ENCODE data around the gene SLC25A34. TPM values are rescaled to one million over a fixed set of nuclear protein-coding genes. Genes with fewer than 3 reads are reported as not detected.

SLC25A34 gene
- total and polyA plus RNA-seq, 9 donors = 1.0 to 2.5 (median 1.9) TPM

- no peaks in the 10 kb centered on the region for H3K27me3 ChIP-seq
- WGBS, 3 donors = 88 to 93% (median 91%) methylated on average over 9 of the region's 9 CpGs
- H3K27ac ChIP-seq = no peak overlapping the region
- H3K36me3 ChIP-seq = peaks cover 2% of the 10 kb centered on the region
- no peaks in the 10 kb centered on the region for H3K9me3 ChIP-seq
- no peaks in the 10 kb centered on the region for H3K4me1 ChIP-seq (ENCODE audit: insufficient read depth)
- H3K4me3 ChIP-seq = no peak overlapping the region
- no peak for DNase-seq
- intact Hi-C loops (cut with DNase I) = no loop called here
- TF ChIP-seq POLR2A (IDR thresholded peaks at IDR 0.05) = no peak
These were observed 9.6 kb upstream of the SLC25A34 start for GRCh38 chr1:15726508-15726907.

- 71 to 78% (median 76%) methylated on average over 20 to 21 of the region's 21 CpGs for WGBS, 3 donors
- Histone ChIP-seq H3K9me3 (no peaks in the 10 kb centered on the region), H3K4me1 (ENCODE audit: insufficient read depth) (no peaks in the 10 kb centered on the region), H3K4me3 (no peak overlapping the region), H3K27me3 (no peaks in the 10 kb centered on the region), H3K27ac (no peak overlapping the region), H3K36me3 (peaks cover 2% of the 10 kb centered on the region)
- TF ChIP-seq EP300 (IDR thresholded peaks at IDR 0.05) (no peak), CTCF (IDR thresholded peaks at IDR 0.05) (no peak), POLR2A (IDR thresholded peaks at IDR 0.05) (no peak)
- intact Hi-C loops (cut with DNase I) = no loop called here
- no peak for DNase-seq
These were observed 9.0 kb upstream of the SLC25A34 start for GRCh38 chr1:15727021-15727420.

DNA sequence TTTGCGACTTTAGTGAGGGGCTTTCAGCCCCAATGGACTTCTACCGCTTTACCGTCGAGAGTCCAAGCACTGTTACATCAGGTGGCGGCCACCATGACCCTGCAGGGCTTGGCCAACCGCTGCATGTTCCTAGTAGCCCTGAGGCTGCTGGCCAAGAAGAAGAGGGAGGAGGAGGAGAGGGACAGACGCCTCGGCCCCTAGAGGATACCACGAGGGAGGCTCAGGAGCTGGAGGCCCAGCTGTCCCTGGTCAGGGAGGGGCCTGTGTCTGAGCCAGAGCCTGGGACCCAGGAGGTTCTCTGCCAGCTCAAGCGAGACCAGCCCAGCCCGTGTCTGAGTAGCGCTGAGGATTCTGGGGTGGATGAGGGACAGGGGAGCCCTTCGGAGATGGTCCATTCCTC lies 8.6 kb upstream of the SLC25A34 start:
- H3K27me3 ChIP-seq = no peaks in the 10 kb centered on the region
- H3K4me1 ChIP-seq (ENCODE audit: insufficient read depth) = no peaks in the 10 kb centered on the region
- H3K36me3 ChIP-seq = peaks cover 2% of the 10 kb centered on the region
- 70 to 81% (median 72%) methylated on average over 13 of the region's 13 CpGs for WGBS, 3 donors
- no peak for DNase-seq
- H3K27ac ChIP-seq = no peak overlapping the region
- no peak for TF ChIP-seq CTCF (IDR thresholded peaks at IDR 0.05)
- TF ChIP-seq EP300 (IDR thresholded peaks at IDR 0.05) = no peak
- TF ChIP-seq POLR2A (IDR thresholded peaks at IDR 0.05) = no peak
- no peak overlapping the region for H3K4me3 ChIP-seq
- H3K9me3 ChIP-seq = no peaks in the 10 kb centered on the region
- intact Hi-C loops (cut with DNase I) = no loop called here

- TF ChIP-seq POLR2A (IDR thresholded peaks at IDR 0.05) (no peak), EP300 (IDR thresholded peaks at IDR 0.05) (no peak), CTCF (IDR thresholded peaks at IDR 0.05) (no peak)
- H3K36me3 ChIP-seq = peaks cover under 1% of the 10 kb centered on the region
- H3K27ac ChIP-seq = no peak overlapping the region
- H3K9me3 ChIP-seq = no peaks in the 10 kb centered on the region
- intact Hi-C loops (cut with DNase I) = no loop called here
- H3K4me3 ChIP-seq = no peak overlapping the region
- DNase-seq = no peak
- no peaks in the 10 kb centered on the region for H3K27me3 ChIP-seq
- no peaks in the 10 kb centered on the region for H3K4me1 ChIP-seq (ENCODE audit: insufficient read depth)
- WGBS, 3 donors = 81 to 87% (median 86%) methylated on average over 23 of the region's 23 CpGs
These were observed 8.1 kb upstream of the SLC25A34 start for GRCh38 chr1:15727866-15728534.

DNA sequence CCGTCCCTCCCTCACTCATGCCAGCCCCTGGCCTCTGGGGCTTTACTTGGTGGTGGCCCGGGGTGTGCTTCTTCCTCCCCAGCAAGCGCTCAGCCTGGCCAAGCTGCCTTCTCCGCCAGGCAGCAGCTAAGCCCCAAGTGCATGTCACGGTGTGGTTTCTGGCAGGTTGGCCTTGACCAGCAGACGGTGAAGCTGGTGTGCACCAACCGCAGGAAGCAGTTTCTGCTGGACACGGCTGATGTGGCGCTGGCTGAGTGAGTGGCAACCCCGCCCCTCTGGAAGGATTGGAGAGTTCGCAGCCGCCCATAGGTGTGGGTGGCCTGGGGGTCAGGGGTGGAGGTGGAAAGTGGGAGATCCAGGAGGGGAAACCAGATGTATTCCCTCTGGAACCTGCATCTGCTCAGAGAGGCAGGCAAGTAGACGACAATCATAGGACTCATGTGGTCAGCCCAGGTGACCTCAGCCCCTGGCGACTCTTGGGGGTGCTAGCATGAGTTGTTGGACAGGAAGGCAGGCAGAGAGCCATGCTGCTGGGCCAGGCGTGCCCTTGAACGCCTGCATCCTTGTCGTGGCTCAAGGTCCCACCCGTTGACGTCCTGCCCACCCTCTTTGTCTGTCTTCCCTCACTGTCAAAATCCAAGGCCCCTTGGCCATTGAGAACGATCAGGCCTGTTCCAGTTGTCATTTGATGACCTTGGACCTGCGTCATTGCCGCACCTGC lies 7.0 kb upstream of the SLC25A34 start:
- intact Hi-C loops (cut with DNase I) = no loop called here
- H3K36me3 ChIP-seq = no peaks in the 10 kb centered on the region
- no peak for DNase-seq
- WGBS, 3 donors = 73 to 88% (median 83%) methylated on average over 19 to 22 of the region's 22 CpGs
- H3K9me3 ChIP-seq = no peaks in the 10 kb centered on the region
- no peaks in the 10 kb centered on the region for H3K4me1 ChIP-seq (ENCODE audit: insufficient read depth)
- H3K27me3 ChIP-seq = no peaks in the 10 kb centered on the region
- no peak for TF ChIP-seq POLR2A (IDR thresholded peaks at IDR 0.05)
- no peak for TF ChIP-seq EP300 (IDR thresholded peaks at IDR 0.05)
- TF ChIP-seq CTCF (IDR thresholded peaks at IDR 0.05) = no peak
- H3K27ac ChIP-seq = no peak overlapping the region
- no peak overlapping the region for H3K4me3 ChIP-seq

Data from ovary (tissue), 9 donors.